Peyer's patch (tissue), 4 donors: Measurements from ENCODE around the gene ING3. TPM values are rescaled to one million over a fixed set of nuclear protein-coding genes. Genes with fewer than 3 reads are reported as not detected.

Experiments
- DNase-seq, 3 donors: peaks; one replicate each; pipeline ENCODE4 v3.0.0-alpha.2; 2017 to 2019
- H3K27ac ChIP-seq, 4 donors: fragments of 200-600 bp; sonication (generic); one replicate each; pipeline ENCODE4 v1.5.1; 2016 to 2019
- H3K27me3 ChIP-seq, 2 donors: fragments of 200-600 bp; sonication (generic); one replicate each; pipeline ENCODE4 v1.5.1; 2019
- H3K36me3 ChIP-seq, 3 donors: fragments of 200-600 bp; sonication (generic); one replicate each; pipeline ENCODE4 v1.5.1; 2016 to 2019
- H3K4me1 ChIP-seq, 4 donors: fragments of 200-600 bp; sonication (generic); one replicate each; pipeline ENCODE4 v1.5.1; 2016 to 2019
- H3K4me3 ChIP-seq, 4 donors: fragments of 200-600 bp; sonication (generic); 1 replicate in 3 of 4; 2 replicates in 1 of 4; pipeline ENCODE4 v1.5.1; 2016 to 2019; ENCODE audit warnings: mild to moderate bottlenecking in 1 of 4
- H3K9me3 ChIP-seq, 4 donors: fragments of 200-600 bp; sonication (generic); one replicate each; pipeline ENCODE4 v1.5.1; 2016 to 2019; ENCODE audit warnings: mild to moderate bottlenecking in 1 of 4
- POLR2A ChIP-seq, 2 donors: fragments of 450-650 bp; IDR thresholded peaks; one replicate each; pipeline ENCODE4 v1.5.1; 2017; ENCODE audit warnings: antibody characterized with exemption in 2 of 2, mild to moderate bottlenecking in 2 of 2, moderate library complexity in 2 of 2
- total RNA-seq, 4 donors: library from RNA; depleted of rRNA; stranded (reverse); fragments of >200 nt; gene quantifications; one replicate each; pipeline ENCODE4 v1.1.0, GENCODE V29; 2016
- TF ChIP-seq, protein P1 (sequence below), 6 experiments: fragments of 450-650 bp in 4 of 6; fragments of 200-600 bp in 2 of 6; sonication (generic) in 1 of 6; IDR thresholded peaks; one replicate each; pipeline ENCODE4 v1.5.1; 2017 to 2019; ENCODE audit warnings: antibody characterized with exemption in 6 of 6, mild to moderate bottlenecking in 3 of 6, moderate library complexity in 1 of 6

ING3 gene
- total RNA-seq, 4 donors from 2014 or later, result 17.9 to 24.8 (median 22.7) TPM

DNA sequence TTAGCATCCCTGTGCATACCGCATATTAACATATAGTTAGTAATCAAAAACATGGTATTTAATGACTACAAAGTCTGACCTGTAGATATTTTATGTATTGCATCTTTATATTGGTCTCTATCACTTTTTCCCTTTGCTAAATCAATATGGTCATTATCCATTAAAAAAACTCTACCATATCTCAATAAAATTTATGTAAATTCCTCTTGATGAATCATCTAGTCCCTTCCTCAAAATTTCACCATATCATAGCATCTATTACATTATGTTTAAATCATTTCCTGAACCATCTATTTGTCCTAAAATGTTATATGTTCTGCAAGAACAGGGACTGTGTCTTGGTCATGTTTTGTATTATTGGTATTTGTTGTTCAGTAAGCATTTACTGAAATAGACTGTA, 7.7 kb upstream of the ING3 start:
- Histone ChIP-seq H3K27me3 (no peaks in the 10 kb centered on the region), H3K9me3 (no peaks in the 10 kb centered on the region), H3K4me1 (no peaks in the 10 kb centered on the region), H3K27ac (no peak overlapping the region), H3K4me3 (no peak overlapping the region), H3K36me3 (no peaks in the 10 kb centered on the region)
- TF ChIP-seq, protein P1, sequence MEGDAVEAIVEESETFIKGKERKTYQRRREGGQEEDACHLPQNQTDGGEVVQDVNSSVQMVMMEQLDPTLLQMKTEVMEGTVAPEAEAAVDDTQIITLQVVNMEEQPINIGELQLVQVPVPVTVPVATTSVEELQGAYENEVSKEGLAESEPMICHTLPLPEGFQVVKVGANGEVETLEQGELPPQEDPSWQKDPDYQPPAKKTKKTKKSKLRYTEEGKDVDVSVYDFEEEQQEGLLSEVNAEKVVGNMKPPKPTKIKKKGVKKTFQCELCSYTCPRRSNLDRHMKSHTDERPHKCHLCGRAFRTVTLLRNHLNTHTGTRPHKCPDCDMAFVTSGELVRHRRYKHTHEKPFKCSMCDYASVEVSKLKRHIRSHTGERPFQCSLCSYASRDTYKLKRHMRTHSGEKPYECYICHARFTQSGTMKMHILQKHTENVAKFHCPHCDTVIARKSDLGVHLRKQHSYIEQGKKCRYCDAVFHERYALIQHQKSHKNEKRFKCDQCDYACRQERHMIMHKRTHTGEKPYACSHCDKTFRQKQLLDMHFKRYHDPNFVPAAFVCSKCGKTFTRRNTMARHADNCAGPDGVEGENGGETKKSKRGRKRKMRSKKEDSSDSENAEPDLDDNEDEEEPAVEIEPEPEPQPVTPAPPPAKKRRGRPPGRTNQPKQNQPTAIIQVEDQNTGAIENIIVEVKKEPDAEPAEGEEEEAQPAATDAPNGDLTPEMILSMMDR (IDR thresholded peaks at IDR 0.05), result no peak
- DNase-seq, result no peak

GRCh38 chr7:120944826-120945562, 5.6 kb upstream of the ING3 start:
- Histone ChIP-seq H3K36me3 (no peaks in the 10 kb centered on the region), H3K4me1 (peaks cover 0 to 4% (median 0%) of the 10 kb centered on the region in 4 donors), H3K27me3 (no peaks in the 10 kb centered on the region), H3K4me3 (no peak overlapping the region), H3K27ac (no peak overlapping the region), H3K9me3 (no peaks in the 10 kb centered on the region)
- no peak for DNase-seq
- no peak for TF ChIP-seq POLR2A (IDR thresholded peaks at IDR 0.05)
- TF ChIP-seq, protein P1 (IDR thresholded peaks at IDR 0.05), result no peak

DNA sequence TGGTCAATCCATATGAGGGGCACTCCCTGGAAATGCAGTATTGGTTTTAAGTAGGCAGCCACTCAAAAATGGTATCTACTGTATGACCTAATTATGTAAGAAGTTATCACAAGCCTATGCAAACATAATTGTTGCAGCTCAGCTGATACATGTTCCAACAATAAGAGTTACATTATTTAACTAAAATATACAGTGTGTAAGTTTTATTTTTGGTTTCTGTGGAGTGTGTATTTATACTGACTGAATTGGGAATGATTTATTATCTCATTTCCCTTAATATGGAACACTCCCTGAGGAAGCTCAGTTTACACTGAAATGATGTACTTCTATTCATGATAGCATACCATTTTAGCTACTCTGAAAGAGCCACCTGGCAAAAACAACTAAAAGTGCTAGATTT, 2.6 kb upstream of the ING3 start:
- Histone ChIP-seq H3K36me3 (no peaks in the 10 kb centered on the region), H3K27ac (no peak overlapping the region), H3K4me3 (no peak overlapping the region), H3K9me3 (no peaks in the 10 kb centered on the region), H3K4me1 (peaks cover 0 to 15% (median 0%) of the 10 kb centered on the region in 4 donors), H3K27me3 (no peaks in the 10 kb centered on the region)
- TF ChIP-seq, protein P1 (IDR thresholded peaks at IDR 0.05), result no peak
- TF ChIP-seq POLR2A (IDR thresholded peaks at IDR 0.05), result no peak
- DNase-seq, result no peak

DNA sequence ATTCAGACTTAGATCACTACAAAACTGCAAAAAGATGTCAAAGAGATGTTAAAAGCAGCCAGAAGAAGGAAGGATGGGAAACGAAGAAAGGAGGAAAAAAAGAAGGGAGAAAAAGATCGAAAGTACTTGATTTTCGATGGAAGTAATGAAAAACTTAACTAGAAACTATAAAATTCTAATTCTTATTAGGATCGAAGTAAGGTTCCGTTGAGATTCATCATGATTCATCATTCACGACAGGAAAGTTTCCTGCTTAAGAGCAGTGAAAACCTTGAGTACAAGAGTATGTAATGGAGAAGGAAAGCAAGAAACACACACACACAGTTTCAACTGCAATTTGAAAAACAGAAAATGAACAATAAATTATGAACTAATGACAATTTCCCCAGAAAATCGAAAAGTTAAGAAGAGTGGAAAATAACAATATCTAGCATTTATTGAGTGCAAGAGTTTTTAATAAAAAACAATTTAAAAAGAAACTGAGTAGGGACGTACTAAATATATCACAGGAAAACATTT, 1.1 kb upstream of the ING3 start:
- TF ChIP-seq POLR2A (IDR thresholded peaks at IDR 0.05), result no peak
- TF ChIP-seq, protein P1 (IDR thresholded peaks at IDR 0.05), result no peak
- no peaks in the 10 kb centered on the region for H3K27me3 ChIP-seq
- DNase-seq, result no peak
- H3K9me3 ChIP-seq, result no peaks in the 10 kb centered on the region
- H3K4me3 ChIP-seq, result peak overlapping the region; percentile 55 to 69 (median 66)
- H3K4me1 ChIP-seq, result peaks cover 0 to 15% (median 0%) of the 10 kb centered on the region in 4 donors
- H3K27ac ChIP-seq, result no peak overlapping the region
- peaks cover 0 to 15% (median 0%) of the 10 kb centered on the region in 3 donors for H3K36me3 ChIP-seq

GRCh38 chr7:120949998-120950538, 509 bp upstream of the ING3 start:
- Histone ChIP-seq H3K4me3 (peak overlapping the region; percentile 55 to 69 (median 66)), H3K27ac (peak overlapping the region; percentile 55 to 99 (median 80))
- TF ChIP-seq, protein P1 (IDR thresholded peaks at IDR 0.05), result no peak
- TF ChIP-seq POLR2A (IDR thresholded peaks at IDR 0.05), result no peak

More at GRCh38 chr7:120949998-120950538, 509 bp upstream of the ING3 start:
- peaks cover 0 to 18% (median 0%) of the 10 kb centered on the region in 3 donors for H3K36me3 ChIP-seq
- no peaks in the 10 kb centered on the region for H3K27me3 ChIP-seq
- no peaks in the 10 kb centered on the region for H3K9me3 ChIP-seq
- DNase-seq, result no peak
- peaks cover 0 to 15% (median 0%) of the 10 kb centered on the region in 4 donors for H3K4me1 ChIP-seq
